Stimulated activated CD4-positive, alpha-beta T cell treated with anti-CD3 and anti-CD28 coated beads, Interleukin-2, amount 100 ng/mL, for 24 hours (primary cell): ENCODE results near the gene ADAMTS3.

Experiments
- DNase-seq, 2 donors: peaks; one replicate each; pipeline ENCODE4 v3.0.0-alpha.2; 2020

Gene ADAMTS3

DNA sequence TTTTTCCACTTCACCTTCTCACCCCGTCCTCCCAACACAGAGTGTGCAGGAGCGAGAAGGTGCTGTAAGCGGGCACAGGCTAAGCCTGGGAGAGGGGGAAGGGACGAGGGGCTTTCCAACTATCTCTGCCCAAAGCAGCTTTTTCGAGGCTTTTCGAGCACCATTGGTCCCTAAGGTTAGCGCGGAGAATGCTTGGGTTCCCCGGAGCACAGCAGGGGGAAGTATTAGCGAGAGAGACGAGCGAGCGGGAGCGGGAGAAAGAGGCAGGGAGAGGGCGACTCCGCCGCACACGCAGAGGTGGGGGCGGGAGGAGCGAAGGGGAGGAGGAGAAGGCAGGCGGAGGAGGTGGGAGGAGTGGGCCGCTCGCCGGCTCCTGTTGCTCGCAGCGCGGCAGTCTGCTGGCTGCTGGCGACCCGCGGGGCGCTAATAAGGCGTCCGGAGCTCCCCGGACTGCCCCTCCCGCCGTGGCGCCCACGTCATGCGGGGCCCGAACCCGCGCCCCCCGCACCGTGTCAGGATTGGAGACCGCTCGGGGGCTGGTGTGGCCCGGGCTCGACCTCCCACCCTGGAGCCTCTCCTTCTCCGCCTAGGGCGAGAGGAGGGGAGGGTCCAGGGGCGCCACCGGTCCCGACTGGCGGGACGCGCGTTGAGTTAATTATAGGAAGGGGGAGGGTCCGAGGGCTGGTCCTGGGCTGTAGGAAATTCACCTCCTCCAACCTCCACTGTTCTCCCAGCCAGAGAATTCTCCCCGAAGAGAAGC is at the start of gene ADAMTS3:
Gene ADAMTS3, minus strand, starts transcription at position 263 of the 760 bp plus-strand sequence. CDS start 459 bp downstream, outside the sequence.
- DNase-seq = peak in 1 of 2 donors; percentile 25

DNA sequence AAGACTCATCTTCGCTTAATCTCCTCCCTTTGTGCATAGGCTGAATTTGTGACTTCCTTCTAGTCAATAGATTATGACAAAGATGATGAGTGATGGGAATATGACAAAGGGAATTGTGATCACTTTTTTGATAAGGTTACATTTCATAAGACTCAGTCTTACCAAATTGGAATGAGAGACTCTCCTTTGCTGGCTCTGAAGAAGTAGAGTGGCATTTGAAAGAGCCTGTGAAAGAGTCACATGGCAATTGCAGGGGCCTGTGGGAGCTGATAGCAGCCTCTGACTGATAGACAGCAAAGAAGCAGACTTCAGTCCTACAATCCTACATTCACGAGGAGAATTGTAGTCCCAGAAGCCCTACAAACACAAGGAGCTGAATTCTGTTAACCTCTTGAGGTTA is 44.9 kb upstream of the ADAMTS3 start:
- DNase-seq = no peak

DNA sequence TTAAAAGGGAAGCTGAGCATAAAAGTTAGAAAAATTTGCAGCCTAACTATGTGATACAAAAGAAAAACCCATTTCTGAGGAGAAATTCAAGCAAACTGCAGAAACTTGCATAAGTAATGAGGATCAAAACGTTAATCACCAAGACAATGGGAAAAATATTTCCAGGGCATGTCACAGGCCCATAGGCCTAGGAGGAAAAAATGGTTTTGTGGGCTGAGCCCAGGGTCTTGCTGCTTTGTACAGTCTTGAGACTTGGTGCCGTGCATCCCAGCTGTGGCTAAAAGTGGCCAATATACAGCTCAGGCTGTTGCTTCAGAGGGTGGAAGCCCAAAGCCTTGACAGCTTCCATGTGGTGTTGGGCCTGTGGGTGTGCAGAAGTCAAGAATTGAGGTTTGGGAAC is 37.7 kb upstream of the ADAMTS3 start:
- DNase-seq = no peak

DNA sequence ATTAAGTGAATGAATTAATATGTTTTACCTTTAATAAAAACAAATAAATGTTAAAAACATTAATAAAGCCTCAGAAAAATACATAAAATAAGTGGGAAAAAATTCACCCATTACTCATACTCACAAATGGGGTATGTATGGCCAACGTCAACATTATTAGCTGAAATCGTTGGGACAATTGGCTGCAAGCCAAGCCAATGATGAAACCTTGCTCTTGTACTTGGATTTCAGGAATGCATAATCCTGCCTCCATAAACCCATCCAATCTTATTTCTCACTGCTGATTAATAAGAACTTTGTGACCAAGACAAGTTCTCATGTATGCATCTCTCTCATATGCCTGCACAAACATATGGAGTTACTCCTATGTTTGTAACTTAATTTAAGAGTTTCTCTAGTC is 35.3 kb upstream of the ADAMTS3 start:
- no peak for DNase-seq

DNA sequence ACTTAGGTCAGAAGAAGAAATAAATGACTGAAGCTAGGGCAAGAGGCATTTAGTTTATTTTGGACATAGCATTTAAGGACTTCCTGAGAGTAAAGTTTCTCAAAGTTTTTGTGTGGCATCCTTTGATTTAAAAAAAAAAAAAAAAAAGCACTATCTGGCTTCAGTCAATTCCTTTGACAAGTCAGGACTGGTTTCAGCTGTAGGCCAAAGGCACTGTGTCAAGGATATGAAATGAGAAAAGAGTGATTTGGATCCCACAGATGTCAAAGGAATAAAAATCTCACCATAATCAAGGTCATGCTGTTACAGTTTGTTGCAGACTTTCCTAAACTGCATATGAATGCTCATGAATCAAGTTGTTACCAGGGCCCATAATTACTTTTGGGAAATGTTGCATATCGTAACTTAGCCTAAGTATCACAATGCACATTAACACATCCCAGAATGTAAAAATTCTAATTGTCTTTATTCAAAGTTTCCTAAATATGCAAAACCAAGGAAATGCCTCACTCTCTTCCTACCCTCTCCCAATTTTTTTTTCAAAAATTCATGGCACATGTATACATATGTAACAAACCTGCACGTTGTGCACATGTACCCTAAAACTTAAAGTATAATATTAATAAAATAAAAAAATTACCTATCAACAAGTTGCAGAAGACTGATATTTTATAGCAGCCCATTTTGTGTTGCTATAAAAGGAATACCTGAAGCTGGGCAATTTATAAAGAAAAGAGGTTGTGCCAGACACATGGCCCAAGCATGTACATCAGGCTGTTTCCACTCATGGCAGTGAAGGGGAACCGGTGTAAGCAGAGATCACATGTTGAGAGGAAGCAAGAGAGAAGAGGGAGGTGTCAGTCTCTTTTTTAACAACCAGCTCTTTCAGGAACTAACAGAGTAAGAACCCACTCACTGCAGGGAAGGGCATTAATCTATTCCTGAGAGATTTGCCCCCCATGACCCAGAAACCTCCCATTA is 33.7 kb upstream of the ADAMTS3 start:
- no peak for DNase-seq

DNA sequence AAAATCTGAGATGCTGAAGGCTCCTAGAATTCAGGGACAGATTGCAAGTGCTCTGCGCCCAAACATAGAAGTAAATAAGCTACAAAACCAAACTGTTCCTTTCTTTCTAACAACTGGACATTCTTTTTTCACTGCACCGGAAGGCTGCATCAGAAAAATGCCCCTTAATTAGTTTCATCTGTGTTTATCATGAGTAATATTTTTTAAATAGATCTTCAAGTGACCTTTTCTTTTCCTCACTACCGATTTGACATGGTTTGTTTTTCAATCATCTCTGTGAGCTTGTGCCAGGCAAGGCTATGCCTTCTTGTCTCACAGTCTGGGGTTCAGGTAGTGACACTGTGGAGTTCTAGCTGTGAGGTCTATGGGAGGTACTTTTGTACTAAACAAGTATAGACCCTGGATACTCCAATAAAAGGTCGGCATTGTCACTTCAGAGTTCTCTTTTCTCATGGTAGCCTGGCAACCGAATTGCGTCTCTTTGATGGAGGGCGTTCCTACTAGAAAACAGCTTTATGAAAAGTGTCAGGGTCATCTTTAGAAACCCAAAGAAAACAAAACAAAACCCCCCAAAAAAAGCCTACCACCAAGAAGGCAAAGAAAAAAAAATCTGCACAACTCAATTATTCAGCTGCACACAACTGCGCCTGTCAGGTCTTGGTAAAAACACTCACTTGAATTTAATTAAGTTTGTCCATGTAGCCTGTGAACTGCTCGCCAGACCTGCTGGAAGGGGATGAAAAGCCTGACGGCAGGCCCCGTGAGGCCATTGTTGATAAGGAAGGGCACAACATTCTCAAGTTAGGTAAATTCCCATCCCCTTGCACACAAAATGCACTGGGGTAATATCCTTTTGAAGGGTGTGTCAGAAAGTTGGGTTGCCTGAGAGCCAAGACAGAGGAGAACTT is 22.8 kb upstream of the ADAMTS3 start:
- no peak for DNase-seq

DNA sequence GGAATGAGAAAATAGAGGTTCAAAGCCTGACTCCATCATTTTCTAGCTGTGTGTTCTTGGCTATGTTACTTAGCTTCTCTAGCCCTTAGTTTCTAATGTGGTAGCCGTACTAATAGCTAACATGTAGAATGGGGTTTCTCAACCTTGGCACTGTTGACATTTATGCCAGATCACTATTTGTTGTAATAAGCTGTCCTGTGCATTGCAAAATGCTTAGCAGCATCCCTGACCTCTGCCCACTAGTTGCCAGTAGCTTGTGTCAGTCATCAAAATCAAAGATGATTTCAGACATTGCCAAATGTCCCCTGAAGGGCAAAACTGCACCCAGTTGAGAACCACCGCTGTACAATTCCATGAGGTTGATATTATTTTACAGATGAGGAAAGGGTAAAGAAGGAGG is 18.3 kb upstream of the ADAMTS3 start:
- DNase-seq = no peak

DNA sequence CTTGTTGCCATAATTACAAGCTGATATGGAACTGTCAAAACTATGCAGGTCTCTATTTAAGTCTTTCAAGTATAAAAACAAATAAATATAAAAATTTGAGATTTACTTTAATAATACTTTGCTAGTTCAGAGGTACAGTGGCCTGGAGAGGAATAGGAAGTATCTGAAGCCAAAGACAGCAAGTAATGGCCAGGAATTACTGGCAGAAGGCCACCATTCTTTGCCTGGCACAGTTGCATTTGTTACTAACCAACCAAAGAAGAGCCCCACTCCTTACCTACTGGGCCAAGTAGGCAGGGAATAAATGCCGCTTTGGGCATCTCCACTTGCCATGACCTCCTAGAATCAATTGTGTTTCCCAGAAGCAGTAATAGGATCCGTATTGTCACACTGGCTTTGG is 13.8 kb upstream of the ADAMTS3 start:
- no peak for DNase-seq

DNA sequence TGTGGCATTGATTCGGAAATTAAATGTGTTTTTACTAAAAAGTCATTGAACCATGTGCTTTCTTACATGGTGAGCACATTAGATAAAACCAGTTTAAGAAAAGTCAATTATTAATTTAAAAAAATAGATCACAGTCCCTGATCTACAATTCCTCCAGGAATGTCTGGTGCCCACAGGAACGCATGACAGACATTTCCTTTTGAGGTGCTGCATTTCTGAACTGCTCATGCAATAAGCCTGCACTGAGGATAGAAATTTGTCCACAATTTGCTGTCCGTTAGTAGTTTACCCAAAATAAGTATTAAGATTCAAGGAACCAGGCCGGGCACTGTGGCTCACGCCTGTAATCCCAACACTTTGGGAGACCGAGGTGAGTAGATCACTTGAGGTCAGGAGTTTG is 8.2 kb upstream of the ADAMTS3 start:
- DNase-seq = no peak

DNA sequence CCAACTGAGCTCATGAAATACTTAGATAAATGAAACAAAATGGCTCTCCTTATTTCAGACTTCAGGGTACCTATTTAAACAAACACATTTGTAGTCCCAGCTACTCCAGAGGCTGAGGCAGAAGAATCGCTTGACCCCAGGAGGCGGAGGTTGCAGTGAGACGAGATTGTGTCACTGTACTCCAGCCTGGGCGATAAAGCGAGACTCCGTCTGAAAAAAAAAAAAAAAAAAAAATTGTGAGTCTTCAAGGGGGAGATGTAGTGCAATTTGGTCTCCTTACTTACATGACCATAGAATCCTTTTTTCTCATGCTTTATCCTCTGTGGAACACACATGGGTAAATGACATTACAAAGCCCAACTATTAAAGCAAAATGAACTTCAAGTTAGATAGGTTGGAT is 2.3 kb upstream of the ADAMTS3 start:
- DNase-seq = no peak

DNA sequence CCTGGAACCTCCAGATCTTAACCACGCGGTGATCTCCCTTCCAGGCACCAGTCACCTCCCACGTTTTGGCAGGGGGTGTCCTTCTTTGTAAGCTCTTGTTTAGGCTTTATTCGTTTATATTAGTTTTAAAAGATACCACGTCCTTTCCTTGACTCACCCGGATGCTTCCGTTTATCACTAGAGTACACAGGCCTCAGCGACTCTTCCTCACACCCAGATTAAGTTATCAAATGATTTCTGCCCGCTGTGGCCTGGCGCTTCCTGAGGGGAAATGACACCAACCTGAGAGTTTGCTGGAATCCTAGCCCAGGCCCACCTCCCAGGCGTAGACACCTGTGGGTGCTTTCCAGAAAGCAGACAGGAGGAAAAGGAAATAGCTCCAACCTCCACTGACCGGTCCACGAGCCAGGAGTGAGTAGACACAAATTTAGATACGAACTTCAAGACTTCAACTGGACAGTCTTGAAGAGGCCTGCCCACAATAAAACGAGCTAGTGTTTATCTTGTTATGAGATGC is 756 bp upstream of the ADAMTS3 start:
- no peak for DNase-seq

DNA sequence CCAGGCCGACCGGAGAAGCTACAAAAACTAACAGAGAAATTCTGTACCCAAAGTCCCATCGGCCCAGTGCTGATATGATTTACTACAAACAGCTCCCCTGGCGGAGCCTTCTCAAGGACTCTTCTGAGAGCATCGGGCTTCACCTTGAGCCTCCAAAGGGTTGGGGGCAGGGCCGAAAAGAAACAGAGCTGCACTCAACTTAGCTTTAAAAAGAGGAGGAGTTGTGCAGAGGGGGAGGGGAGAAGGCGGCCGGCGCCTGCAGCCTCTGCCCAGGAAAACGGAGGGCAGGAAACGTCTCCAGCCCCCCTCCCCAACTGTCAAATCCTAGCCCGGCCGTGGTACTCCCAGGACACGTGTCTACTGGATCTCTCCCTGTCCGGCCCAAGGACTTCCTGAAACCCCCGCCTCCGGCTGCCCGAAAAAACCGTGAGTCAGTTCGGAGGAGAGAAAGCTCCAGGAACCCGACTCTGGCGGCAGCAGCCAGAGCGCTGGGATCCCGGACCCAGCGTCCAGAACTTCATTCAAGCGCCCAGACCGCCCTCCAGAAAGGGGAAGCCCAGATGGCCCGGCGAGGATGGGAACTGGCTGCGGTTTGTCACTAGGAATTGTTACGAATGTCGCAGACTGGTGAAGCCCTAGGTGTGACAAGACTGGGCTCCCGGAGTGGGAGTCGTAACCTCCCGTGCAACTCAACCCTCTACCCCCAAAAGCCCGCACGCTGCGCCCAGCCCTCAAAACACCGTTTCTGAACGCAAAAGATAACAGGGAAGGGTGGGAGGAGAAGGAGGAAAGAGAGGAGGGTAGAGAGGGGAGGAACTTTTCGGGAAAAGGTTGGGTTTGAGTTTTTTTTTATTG is 973 bp downstream of the ADAMTS3 start:
- DNase-seq = peak in 1 of 2 donors; percentile 16

DNA sequence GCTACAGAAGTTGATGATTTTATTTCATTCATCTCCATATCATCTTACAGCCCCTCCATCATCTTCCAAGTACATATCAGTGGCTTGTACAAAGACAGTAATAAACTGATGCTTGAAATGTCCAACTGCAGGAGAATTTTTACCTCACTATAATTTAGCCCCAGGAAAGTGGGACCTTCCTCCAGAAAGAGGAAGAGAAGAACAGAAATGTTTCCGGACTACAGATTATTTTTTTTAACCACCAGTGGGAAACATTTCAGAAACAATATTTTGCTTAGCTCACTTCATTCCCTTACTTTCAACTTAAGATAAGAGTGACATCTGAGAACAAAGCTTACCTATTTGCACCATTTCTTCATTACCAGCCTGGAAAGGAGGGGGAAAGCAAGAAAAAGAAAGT is 2.0 kb downstream of the ADAMTS3 start:
- DNase-seq = no peak

DNA sequence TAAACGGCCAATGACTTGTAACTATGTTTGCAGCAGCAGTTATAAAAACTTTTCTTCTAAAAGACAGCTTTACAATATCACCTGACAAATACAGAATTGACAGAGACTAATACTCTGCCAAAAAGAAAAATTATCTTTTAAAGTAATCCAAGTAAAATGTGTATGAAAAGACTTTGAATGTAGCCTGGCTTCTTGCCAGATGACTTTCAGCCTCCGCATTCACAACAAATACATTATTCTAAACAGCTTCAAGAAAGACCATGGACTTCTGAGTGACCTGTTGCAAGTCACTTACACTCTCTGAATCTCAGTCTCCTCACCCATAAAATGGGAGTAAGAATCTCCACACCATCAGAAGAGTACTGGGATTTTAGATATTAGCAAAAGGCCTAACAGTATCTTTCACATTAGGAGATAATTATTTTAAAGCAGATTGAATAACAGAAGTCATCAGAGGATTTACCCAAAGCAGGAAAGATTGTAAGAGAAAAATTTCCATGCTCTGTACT is 2.5 kb downstream of the ADAMTS3 start:
- DNase-seq = no peak

DNA sequence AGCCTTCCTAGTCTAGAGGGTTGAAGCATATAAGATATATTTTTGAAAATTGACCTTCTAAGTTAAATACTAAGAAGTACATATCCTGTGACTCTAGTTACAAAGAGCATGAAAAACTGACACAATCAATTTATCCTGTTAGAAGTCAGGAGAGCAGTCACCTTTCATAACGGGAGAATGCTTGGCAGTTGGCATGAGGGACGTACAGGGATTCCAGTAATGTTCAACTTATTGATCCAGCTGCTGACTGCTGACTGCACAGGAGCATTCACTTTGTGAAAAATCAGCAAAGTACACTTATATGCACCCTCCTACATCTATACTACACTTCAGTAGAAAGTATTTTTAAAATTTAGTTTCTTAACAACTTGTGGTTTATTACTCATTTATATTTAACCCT is 4.2 kb downstream of the ADAMTS3 start:
- no peak for DNase-seq

DNA sequence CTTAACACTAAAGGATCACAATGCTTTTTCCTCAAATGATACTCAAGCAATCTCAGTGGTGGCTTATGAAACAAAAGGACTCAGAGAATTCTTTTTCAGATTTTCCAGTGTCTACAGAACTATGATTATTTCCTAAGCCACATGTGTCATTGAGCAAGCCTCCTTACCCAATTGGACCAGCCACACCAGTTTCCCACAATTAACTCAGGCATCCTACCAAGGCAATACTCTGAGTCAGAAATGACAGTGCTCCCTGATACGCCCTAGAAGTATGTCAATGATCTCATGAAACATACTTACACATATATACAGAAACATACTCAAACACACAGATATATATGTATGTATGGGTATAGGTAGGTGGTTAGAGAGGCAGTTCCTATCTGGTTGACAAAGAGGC is 4.8 kb downstream of the ADAMTS3 start:
- no peak for DNase-seq

DNA sequence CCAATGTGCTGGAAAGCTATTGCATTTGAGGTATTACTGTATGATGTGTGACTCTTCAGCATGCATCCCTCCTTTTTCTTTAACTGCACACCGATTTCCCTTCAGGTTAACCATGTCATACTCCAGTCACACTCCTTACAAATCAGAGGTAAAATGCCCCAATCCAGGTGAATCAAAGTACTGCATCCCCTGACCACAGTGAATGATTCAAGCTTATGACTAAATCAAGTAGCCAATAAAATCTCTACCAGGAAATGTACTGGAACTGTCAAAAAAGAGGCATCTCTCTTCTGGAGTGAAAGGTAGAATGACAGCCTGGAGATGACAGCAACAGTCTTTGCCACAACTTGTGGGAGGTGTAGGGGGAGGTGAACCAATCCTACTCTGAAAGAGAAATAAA is 10.4 kb downstream of the ADAMTS3 start:
- DNase-seq = no peak

DNA sequence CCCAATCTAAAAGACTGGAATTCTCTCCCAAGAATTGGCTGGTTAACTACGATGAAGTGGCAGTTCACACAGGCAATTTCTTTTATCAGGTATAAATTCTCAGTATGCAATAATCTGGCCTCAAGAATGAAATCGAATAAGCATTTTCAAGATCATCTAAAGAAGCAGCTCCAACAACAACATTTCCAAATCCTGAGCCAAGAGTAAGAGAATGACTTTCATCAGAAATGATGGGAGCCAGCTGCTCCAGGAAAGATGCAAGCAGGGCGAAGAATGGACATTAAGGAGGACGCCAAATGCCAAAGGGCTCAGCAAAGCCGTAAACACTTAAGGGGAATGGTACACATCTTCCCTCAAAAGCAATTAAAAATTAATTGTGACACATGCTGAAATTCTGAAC is 12.0 kb downstream of the ADAMTS3 start:
- no peak for DNase-seq

DNA sequence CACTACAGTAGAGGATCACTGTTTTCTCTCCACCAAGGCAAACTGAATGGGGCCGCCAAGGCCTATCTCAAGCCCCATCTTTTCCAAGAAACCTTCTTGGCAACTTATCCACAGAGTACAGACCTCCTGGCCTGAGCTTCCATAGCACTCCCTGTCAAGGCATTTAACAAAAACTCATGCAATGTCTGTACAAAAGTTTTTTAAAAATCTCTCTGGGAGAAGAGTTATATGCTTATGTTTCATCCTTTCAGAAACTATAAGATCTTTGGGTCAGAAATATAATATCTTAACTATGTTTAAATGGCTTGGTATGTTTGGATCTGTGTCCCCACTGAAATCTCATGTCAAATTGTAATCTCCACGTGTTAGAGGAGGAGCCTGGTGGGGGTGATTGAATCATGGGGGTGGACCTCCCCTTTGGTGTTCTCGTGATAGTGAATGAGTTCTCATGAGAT is 13.6 kb downstream of the ADAMTS3 start:
- DNase-seq = no peak

DNA sequence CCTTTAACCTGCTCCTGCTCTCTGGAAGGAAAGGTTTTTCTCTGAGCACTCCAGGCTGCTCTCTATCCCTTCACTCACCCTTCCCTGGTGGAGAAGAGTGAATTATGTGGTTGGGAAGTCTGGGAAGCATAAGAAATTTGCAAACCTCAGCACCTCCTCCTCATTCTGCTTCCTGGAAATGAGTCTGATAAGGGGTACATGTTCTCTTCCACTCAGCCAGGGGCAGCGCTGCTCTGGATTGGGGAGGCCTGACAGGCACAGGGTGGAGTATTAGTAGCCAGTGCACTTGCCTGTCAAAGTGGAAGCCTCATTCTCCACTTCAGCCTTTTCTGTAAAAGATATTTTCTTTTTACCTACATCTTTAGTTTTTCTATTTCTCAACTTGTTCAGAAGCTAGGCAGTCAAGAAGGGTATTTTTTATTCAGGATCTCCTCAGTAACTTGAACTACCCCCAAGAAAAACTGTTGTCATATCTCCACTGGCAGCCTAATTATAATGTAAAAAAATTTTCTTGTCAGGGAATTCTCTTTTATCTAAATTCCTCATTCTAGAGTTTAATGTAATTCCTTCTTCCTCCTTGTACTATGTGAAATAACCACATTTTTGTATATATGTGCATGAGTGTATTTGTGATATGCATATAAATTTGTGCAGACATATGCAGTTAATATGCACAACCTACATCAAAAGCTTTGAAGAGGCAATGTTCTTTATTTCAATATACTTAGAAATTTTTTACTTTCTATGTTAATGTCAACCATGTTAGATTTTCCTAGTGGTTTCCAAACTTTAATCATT is 15.3 kb downstream of the ADAMTS3 start:
- DNase-seq = no peak

DNA sequence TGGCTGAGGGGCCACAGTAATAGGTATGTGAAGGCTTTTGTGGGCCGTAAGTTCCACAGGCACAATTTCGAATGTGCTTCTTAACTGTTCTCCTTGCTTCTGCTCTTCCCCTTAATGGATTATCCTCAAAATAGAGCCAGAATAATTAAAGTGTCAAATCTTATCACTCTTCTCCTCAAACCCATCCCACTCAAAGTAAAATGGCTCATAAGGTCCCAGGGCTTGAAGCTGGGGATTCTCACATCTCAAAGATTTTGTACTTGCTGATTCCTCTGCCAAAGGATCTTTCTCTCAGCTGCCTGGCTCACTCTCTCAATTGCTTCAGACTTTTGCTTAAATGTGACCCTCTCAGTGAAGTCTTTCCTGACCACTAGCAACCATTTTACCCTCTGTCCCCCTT is 16.6 kb downstream of the ADAMTS3 start:
- no peak for DNase-seq
